ENCODE results near the gene KDM2A. TPM values are rescaled to one million over a fixed set of nuclear protein-coding genes. Genes with fewer than 3 reads are reported as not detected.

Gene KDM2A
- total and polyA plus RNA-seq, 2 donors (not counting 3 experiments of a cell fraction or from before 2014, with no cell fraction given) = 72.2 to 79.5 TPM

GRCh38 chr11:67271205-67271540, 152.1 kb downstream of the KDM2A start:
- no peak for DNase-seq (ENCODE audit: low read depth, low spot score)
- intact Hi-C loops (cut with micrococcal nuclease) = no loop called here
- H3K9ac ChIP-seq (replicated peaks; ENCODE audit: extremely low read depth, insufficient read depth, low read length) = no peak overlapping the region
- no peak overlapping the region for H3K4me3 ChIP-seq (replicated peaks in 1 of 3; ENCODE audit: insufficient read depth in 1 of 3, low read depth in 1 of 3, low read length in 3 of 3)
- no peak for FAIRE-seq
- H3K27ac ChIP-seq (ENCODE audit: insufficient read depth, low read depth, low read length) = no peak overlapping the region
- H3K79me2 ChIP-seq (ENCODE audit: control insufficient read depth, insufficient read depth, low read length) = peaks cover 89% of the 10 kb centered on the region
- H3K27me3 ChIP-seq (ENCODE audit: control insufficient read depth in 2 of 2, insufficient read depth in 2 of 2, low read length in 2 of 2) = no peaks in the 10 kb centered on the region
- dilution Hi-C loops (cut with MboI; ENCODE audit: extremely low pct_ligation_motif_present, low sequenced_read_pairs) = no loop called here
- no peak overlapping the region for H2AFZ ChIP-seq (ENCODE audit: low read depth, low read length)
- H3K4me2 ChIP-seq (ENCODE audit: insufficient read depth, low read length) = no peak overlapping the region
- no peaks in the 10 kb centered on the region for H4K20me1 ChIP-seq (replicated peaks; ENCODE audit: control insufficient read depth, extremely low read depth, insufficient read depth, low read length)
- no peaks in the 10 kb centered on the region for H3K9me1 ChIP-seq (replicated peaks; ENCODE audit: control insufficient read depth, extremely low read depth, insufficient read depth, low read length)
- BruUV-seq (replicated peaks) = no TSS peak
- H3K9me3 ChIP-seq (replicated peaks; ENCODE audit: control insufficient read depth, insufficient read depth, low read length) = no peaks in the 10 kb centered on the region
- ChIA-PET CTCF (interaction anchor here (0.9 to 2.7 kb wide), 5 partner anchors 8 to 190 kb away, joined by 3 to 12 read pairs (median 5); partner anchors contain the start of gene ANKRD13D), POLR2A (no interaction called here)
- H3K36me3 ChIP-seq (ENCODE audit: control insufficient read depth in 2 of 2, extremely low read depth in 1 of 2, insufficient read depth in 2 of 2, low read length in 2 of 2) = peaks cover 0 to 9% of the 10 kb centered on the region in 2 experiments
- TF ChIP-seq POLR2AphosphoS5 (IDR thresholded peaks at IDR 0.05; ENCODE audit: insufficient read depth, low read depth, low read length) = no peak
- TF ChIP-seq POLR2A (IDR thresholded peaks at IDR 0.05; ENCODE audit: low read depth, low read length) = no peak
- peaks cover 32% of the 10 kb centered on the region for H3K4me1 ChIP-seq (ENCODE audit: control insufficient read depth, extremely low read depth, insufficient read depth, low read length)

GRCh38 chr11:67271541-67272284, 152.7 kb downstream of the KDM2A start:
- H3K4me3 ChIP-seq (replicated peaks in 1 of 3; ENCODE audit: insufficient read depth in 1 of 3, low read depth in 1 of 3, low read length in 3 of 3) = no peak overlapping the region
- peaks cover 91% of the 10 kb centered on the region for H3K79me2 ChIP-seq (ENCODE audit: control insufficient read depth, insufficient read depth, low read length)
- no TSS peak for BruUV-seq (replicated peaks)
- FAIRE-seq (no peak), DNase-seq (ENCODE audit: low read depth, low spot score) (no peak)
- no peaks in the 10 kb centered on the region for H3K27me3 ChIP-seq (ENCODE audit: control insufficient read depth in 2 of 2, insufficient read depth in 2 of 2, low read length in 2 of 2)
- no peaks in the 10 kb centered on the region for H3K9me1 ChIP-seq (replicated peaks; ENCODE audit: control insufficient read depth, extremely low read depth, insufficient read depth, low read length)
- intact Hi-C loops (cut with micrococcal nuclease) (no loop called here), dilution Hi-C loops (cut with MboI; ENCODE audit: extremely low pct_ligation_motif_present, low sequenced_read_pairs) (no loop called here)
- ChIA-PET POLR2A (no interaction called here), CTCF (interaction anchor here (0.9 to 2.7 kb wide), 6 partner anchors 9 to 190 kb away, joined by 3 to 12 read pairs (median 4); partner anchors contain the start of gene ANKRD13D)
- no peak overlapping the region for H3K9ac ChIP-seq (replicated peaks; ENCODE audit: extremely low read depth, insufficient read depth, low read length)
- H3K27ac ChIP-seq (ENCODE audit: insufficient read depth, low read depth, low read length) = no peak overlapping the region
- H2AFZ ChIP-seq (ENCODE audit: low read depth, low read length) = no peak overlapping the region
- no peak for TF ChIP-seq MAX (IDR thresholded peaks at IDR 0.05; ENCODE audit: insufficient read depth, insufficient read length)
- no peak for TF ChIP-seq JUN (IDR thresholded peaks at IDR 0.05; ENCODE audit: borderline replicate concordance, insufficient read depth, insufficient read length, low read depth)
- TF ChIP-seq CTCF (IDR thresholded peaks at IDR 0.05; ENCODE audit: extremely low read depth in 1 of 2, insufficient read depth in 1 of 2, low read depth in 1 of 2, low read length in 2 of 2) = no peak
- no peak for TF ChIP-seq EZH2 (IDR thresholded peaks at IDR 0.05; ENCODE audit: borderline replicate concordance, low read depth, low read length, severe bottlenecking)
- no peak for TF ChIP-seq POLR2AphosphoS5 (IDR thresholded peaks at IDR 0.05; ENCODE audit: insufficient read depth, low read depth, low read length)
- no peak for TF ChIP-seq FOS (IDR thresholded peaks at IDR 0.05; ENCODE audit: borderline replicate concordance, insufficient read depth, low read length)
- TF ChIP-seq MYC (IDR thresholded peaks at IDR 0.05; ENCODE audit: low read depth, low read length) = no peak
- TF ChIP-seq POLR2A (IDR thresholded peaks at IDR 0.05; ENCODE audit: low read depth, low read length) = no peak
- no peak for TF ChIP-seq GATA2 (IDR thresholded peaks at IDR 0.05; ENCODE audit: insufficient read depth, insufficient read length, low read depth, low read length)
- H3K4me2 ChIP-seq (ENCODE audit: insufficient read depth, low read length) = no peak overlapping the region
- peaks cover 36% of the 10 kb centered on the region for H3K4me1 ChIP-seq (ENCODE audit: control insufficient read depth, extremely low read depth, insufficient read depth, low read length)
- H4K20me1 ChIP-seq (replicated peaks; ENCODE audit: control insufficient read depth, extremely low read depth, insufficient read depth, low read length) = no peaks in the 10 kb centered on the region
- H3K36me3 ChIP-seq (ENCODE audit: control insufficient read depth in 2 of 2, extremely low read depth in 1 of 2, insufficient read depth in 2 of 2, low read length in 2 of 2) = peaks cover 0 to 9% of the 10 kb centered on the region in 2 experiments
- H3K9me3 ChIP-seq (replicated peaks; ENCODE audit: control insufficient read depth, insufficient read depth, low read length) = no peaks in the 10 kb centered on the region
